C4-2B (cell line): ENCODE data around the gene HPGDS.

Experiments
- H3K27ac ChIP-seq: fragments of 450-650 bp; 2 replicates; pipeline ENCODE4 v1.5.1; 2017
- ZFX ChIP-seq: fragments of 450-650 bp; IDR thresholded peaks from 2 replicates; pipeline ENCODE4 v1.6.1; 2017
- TF ChIP-seq, protein P1 (sequence below): fragments of 450-650 bp; conservative IDR thresholded peaks from 2 replicates; pipeline ENCODE4 v1.5.1; 2017; ENCODE audit warnings: mild to moderate bottlenecking

The HPGDS gene

GRCh38 chr4:94348666-94349065, 6.0 kb upstream of the HPGDS start:
- no peak overlapping the region for H3K27ac ChIP-seq
- TF ChIP-seq, protein P1, sequence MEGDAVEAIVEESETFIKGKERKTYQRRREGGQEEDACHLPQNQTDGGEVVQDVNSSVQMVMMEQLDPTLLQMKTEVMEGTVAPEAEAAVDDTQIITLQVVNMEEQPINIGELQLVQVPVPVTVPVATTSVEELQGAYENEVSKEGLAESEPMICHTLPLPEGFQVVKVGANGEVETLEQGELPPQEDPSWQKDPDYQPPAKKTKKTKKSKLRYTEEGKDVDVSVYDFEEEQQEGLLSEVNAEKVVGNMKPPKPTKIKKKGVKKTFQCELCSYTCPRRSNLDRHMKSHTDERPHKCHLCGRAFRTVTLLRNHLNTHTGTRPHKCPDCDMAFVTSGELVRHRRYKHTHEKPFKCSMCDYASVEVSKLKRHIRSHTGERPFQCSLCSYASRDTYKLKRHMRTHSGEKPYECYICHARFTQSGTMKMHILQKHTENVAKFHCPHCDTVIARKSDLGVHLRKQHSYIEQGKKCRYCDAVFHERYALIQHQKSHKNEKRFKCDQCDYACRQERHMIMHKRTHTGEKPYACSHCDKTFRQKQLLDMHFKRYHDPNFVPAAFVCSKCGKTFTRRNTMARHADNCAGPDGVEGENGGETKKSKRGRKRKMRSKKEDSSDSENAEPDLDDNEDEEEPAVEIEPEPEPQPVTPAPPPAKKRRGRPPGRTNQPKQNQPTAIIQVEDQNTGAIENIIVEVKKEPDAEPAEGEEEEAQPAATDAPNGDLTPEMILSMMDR: no peak
- TF ChIP-seq ZFX: no peak

DNA sequence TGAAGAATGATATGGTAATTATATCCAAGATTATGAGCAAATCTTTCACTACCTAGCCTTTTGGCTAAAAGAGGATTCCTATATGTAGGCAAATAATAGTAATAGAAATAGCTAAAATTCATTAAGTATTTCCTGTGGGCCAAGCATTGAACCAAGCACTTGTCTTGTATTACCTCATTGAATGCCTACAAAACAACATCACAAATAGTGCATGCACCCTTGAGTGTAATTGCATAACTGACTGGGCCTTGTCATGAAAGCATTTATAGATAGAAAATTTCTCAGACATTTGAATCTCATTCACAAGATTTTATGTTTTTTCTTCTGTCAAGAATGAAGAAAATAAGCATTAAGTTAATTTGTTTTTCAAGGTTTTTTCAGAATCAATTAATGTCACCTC, 3.9 kb upstream of the HPGDS start:
- H3K27ac ChIP-seq: no peak overlapping the region
- TF ChIP-seq, protein P1: no peak
- TF ChIP-seq ZFX: no peak

DNA sequence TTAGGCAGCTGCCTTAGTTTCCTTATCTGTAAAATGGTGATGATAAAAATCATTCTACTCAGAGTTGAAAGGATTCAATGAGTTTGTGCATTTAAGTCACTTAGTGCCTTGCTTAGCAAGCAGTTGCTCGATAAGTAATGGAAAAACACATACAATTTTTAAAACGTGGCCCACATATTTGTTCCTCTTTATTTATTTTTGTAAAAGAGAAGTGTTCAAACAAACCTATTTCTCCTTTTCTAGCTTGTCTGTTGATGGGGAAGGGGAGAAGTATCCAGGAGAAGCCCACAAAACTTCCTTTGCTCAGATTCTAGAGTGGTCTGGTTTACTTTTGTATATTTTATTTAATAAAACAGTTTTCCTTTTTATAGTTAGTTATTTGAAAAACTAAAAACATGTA, 3.3 kb upstream of the HPGDS start:
- no peak overlapping the region for H3K27ac ChIP-seq
- TF ChIP-seq ZFX: no peak
- TF ChIP-seq, protein P1: no peak

GRCh38 chr4:94345266-94345665, 2.6 kb upstream of the HPGDS start:
- no peak for TF ChIP-seq ZFX
- TF ChIP-seq, protein P1: no peak
- no peak overlapping the region for H3K27ac ChIP-seq

DNA sequence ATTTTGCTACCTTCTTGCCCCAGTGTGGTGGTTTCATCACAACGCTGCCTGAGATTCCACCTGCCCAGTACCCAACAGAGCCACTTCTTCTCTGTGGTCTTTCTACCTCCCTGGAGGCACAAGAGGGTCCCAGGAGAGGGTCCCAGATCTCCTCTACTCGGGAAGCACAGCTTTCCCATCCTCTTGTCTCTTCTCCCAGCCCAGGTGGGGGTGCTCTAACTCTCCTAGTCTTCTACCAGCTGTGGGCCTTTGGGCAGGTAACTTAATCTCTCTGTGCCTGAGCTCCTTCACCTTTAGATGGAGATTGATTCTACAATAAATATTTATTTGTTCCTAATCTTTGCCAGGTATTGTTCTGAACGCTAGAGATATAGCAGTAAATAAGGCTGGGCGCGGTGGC, 1.8 kb upstream of the HPGDS start:
- no peak overlapping the region for H3K27ac ChIP-seq
- TF ChIP-seq, protein P1: no peak
- no peak for TF ChIP-seq ZFX

GRCh38 chr4:94341481-94342370, 910 bp downstream of the HPGDS start:
- H3K27ac ChIP-seq: no peak overlapping the region
- TF ChIP-seq, protein P1: no peak
- TF ChIP-seq ZFX: no peak

GRCh38 chr4:94339779-94340178, 2.9 kb downstream of the HPGDS start:
- no peak for TF ChIP-seq ZFX
- TF ChIP-seq, protein P1: no peak

More at GRCh38 chr4:94339779-94340178, 2.9 kb downstream of the HPGDS start:
- peak overlapping the region; percentile 85 for H3K27ac ChIP-seq
